Thyroid gland (tissue), 4 donors: Measurements from ENCODE around the gene LAMP1.

Source experiments
- CTCF ChIP-seq, 6 experiments: fragments of 200-600 bp in 3 of 6; fragments of 450-650 bp in 3 of 6; sonication (generic) in 3 of 6; IDR thresholded peaks; one replicate each; pipeline ENCODE4 v1.5.1; 2016 to 2019; ENCODE audit warnings: antibody characterized with exemption in 6 of 6, mild to moderate bottlenecking in 2 of 6, inconsistent platforms in 1 of 6, moderate library complexity in 1 of 6
- POLR2A ChIP-seq, 2 donors: fragments of 450-650 bp; IDR thresholded peaks; one replicate each; pipeline ENCODE4 v1.6.1; 2017; ENCODE audit warnings: antibody characterized with exemption in 2 of 2, mild to moderate bottlenecking in 2 of 2, moderate library complexity in 1 of 2

GRCh38 chr13:113280126-113280525 is 16.9 kb upstream of the LAMP1 start:
- TF ChIP-seq CTCF (IDR thresholded peaks at IDR 0.05) (no peak), POLR2A (IDR thresholded peaks at IDR 0.05) (no peak)
